RPMI8226 (cell line): Measurements from ENCODE around the gene CTNNA3.
"Not testable (repeated sequence)": the region's sequence is repeated elsewhere in the genome, so short reads cannot be mapped to it uniquely, and the experiment has no call there.

Experiments
- DNase-seq: peaks from one replicate; pipeline ENCODE4 v3.0.0-alpha.2; 2015

The CTNNA3 gene

GRCh38 chr10:67696029-67696428 lies at the start of gene CTNNA3:
TSS of gene CTNNA3 (minus strand) at chr10:67696195.
- no peak for DNase-seq

- DNase-seq: no peak
These were observed 39.4 kb upstream of the CTNNA3 start for GRCh38 chr10:67735430-67735829.

- DNase-seq: no peak
These were observed 37.5 kb upstream of the CTNNA3 start for GRCh38 chr10:67733511-67733910.

GRCh38 chr10:67725567-67725966 lies 29.6 kb upstream of the CTNNA3 start:
- no peak for DNase-seq

GRCh38 chr10:67723601-67724000 lies 27.6 kb upstream of the CTNNA3 start:
- no peak for DNase-seq

GRCh38 chr10:67722113-67722512 lies 26.1 kb upstream of the CTNNA3 start:
- DNase-seq: no peak

GRCh38 chr10:67716455-67716854 lies 20.5 kb upstream of the CTNNA3 start:
- DNase-seq: not testable (repeated sequence)

- DNase-seq: no peak
These were observed 9.9 kb upstream of the CTNNA3 start for GRCh38 chr10:67705921-67706320.

GRCh38 chr10:67699613-67700270 lies 3.7 kb upstream of the CTNNA3 start:
- not testable (repeated sequence) for DNase-seq

- no peak for DNase-seq
These were observed 2.2 kb upstream of the CTNNA3 start for GRCh38 chr10:67698164-67698563.

- peak; percentile 64 for DNase-seq
These were observed 1.7 kb upstream of the CTNNA3 start for GRCh38 chr10:67697724-67698131.

- DNase-seq: no peak
These were observed 684 bp upstream of the CTNNA3 start for GRCh38 chr10:67696679-67697078.

GRCh38 chr10:67695555-67695954 lies 440 bp downstream of the CTNNA3 start:
- DNase-seq: no peak

GRCh38 chr10:67691861-67692260 lies 4.1 kb downstream of the CTNNA3 start:
- DNase-seq: not testable (repeated sequence)

GRCh38 chr10:67690540-67690939 lies 5.5 kb downstream of the CTNNA3 start:
- DNase-seq: not testable (repeated sequence)

GRCh38 chr10:67684140-67684539 lies 11.9 kb downstream of the CTNNA3 start:
- DNase-seq: not testable (repeated sequence)

GRCh38 chr10:67678335-67678974 lies 17.5 kb downstream of the CTNNA3 start:
- no peak for DNase-seq

- no peak for DNase-seq
These were observed 19.7 kb downstream of the CTNNA3 start for GRCh38 chr10:67676208-67676825.

GRCh38 chr10:67670401-67670800 lies 25.6 kb downstream of the CTNNA3 start:
- DNase-seq: no peak

- no peak for DNase-seq
These were observed 26.0 kb downstream of the CTNNA3 start for GRCh38 chr10:67669978-67670377.

- DNase-seq: no peak
These were observed 27.5 kb downstream of the CTNNA3 start for GRCh38 chr10:67668448-67668847.

GRCh38 chr10:67667035-67667425 lies 29.0 kb downstream of the CTNNA3 start:
- no peak for DNase-seq

- DNase-seq: peak; percentile 38
These were observed 29.5 kb downstream of the CTNNA3 start for GRCh38 chr10:67666416-67667034.

GRCh38 chr10:67665491-67665890 lies 30.5 kb downstream of the CTNNA3 start:
- peak; percentile 68 for DNase-seq
